Measurements from ENCODE around the gene SMYD2. TPM values are rescaled to one million over a fixed set of nuclear protein-coding genes. Genes with fewer than 3 reads are reported as not detected.

The SMYD2 gene
- total and polyA plus RNA-seq, 2 donors (not counting 3 experiments of a cell fraction or from before 2014, with no cell fraction given): 8.0 to 20.9 TPM

DNA sequence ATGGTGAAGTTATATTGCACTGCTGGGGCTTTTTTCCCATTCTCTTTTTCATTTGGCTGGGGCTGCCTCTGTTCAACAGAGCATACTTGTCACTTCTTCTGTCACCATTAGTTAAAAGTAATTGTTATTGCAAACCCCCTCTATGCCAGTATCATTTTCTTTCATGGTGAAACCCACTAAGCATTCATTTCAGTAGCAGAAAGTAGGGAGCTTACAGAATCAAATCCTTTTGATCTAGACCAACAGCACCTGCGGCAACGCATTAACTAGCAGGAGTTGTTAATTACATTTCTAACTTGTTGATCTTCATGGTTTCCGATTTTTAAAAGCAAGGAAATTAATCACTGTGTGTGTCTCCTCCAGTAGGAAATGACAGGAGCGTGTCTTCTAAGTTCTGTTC is 15.0 kb downstream of the SMYD2 start:
- no peaks in the 10 kb centered on the region for H3K9me1 ChIP-seq (replicated peaks; ENCODE audit: control insufficient read depth, extremely low read depth, insufficient read depth, low read length)
- H3K9ac ChIP-seq (replicated peaks; ENCODE audit: extremely low read depth, insufficient read depth, low read length): no peak overlapping the region
- H3K27ac ChIP-seq (ENCODE audit: insufficient read depth, low read depth, low read length): peak overlapping the region; percentile 18
- ChIA-PET POLR2A (no interaction called here), CTCF (interaction anchor here (0.8 to 3.6 kb wide), 8 partner anchors 15 to 81 kb away, joined by 3 to 24 read pairs (median 4); partner anchors contain the start of gene SMYD2)
- H3K4me2 ChIP-seq (ENCODE audit: insufficient read depth, low read length): peak overlapping the region; percentile 78
- peak overlapping the region; percentile 62 for H2AFZ ChIP-seq (ENCODE audit: low read depth, low read length)
- H3K79me2 ChIP-seq (ENCODE audit: control insufficient read depth, insufficient read depth, low read length): no peaks in the 10 kb centered on the region
- H3K27me3 ChIP-seq (ENCODE audit: control insufficient read depth in 2 of 2, insufficient read depth in 2 of 2, low read length in 2 of 2): no peaks in the 10 kb centered on the region
- peak overlapping the region in 1 of 3 experiments; percentile 33 for H3K4me3 ChIP-seq (replicated peaks in 1 of 3; ENCODE audit: insufficient read depth in 1 of 3, low read depth in 1 of 3, low read length in 3 of 3)
- DNase-seq (ENCODE audit: low read depth, low spot score) (peak; percentile 42), FAIRE-seq (peak; percentile 68)
- no peaks in the 10 kb centered on the region for H4K20me1 ChIP-seq (replicated peaks; ENCODE audit: control insufficient read depth, extremely low read depth, insufficient read depth, low read length)
- dilution Hi-C loops (cut with MboI; ENCODE audit: extremely low pct_ligation_motif_present, low sequenced_read_pairs): no loop called here
- no TSS peak for BruUV-seq (replicated peaks)
- TF ChIP-seq, protein P1, sequence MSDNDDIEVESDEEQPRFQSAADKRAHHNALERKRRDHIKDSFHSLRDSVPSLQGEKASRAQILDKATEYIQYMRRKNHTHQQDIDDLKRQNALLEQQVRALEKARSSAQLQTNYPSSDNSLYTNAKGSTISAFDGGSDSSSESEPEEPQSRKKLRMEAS (IDR thresholded peaks at IDR 0.05; ENCODE audit: insufficient read depth, insufficient read length): no peak
- TF ChIP-seq POLR2A (IDR thresholded peaks at IDR 0.05; ENCODE audit: low read depth, low read length) (no peak), GATA2 (IDR thresholded peaks at IDR 0.05; ENCODE audit: insufficient read depth, insufficient read length, low read depth, low read length) (no peak), FOS (IDR thresholded peaks at IDR 0.05; ENCODE audit: borderline replicate concordance, insufficient read depth, low read length) (peak; percentile 46), JUN (IDR thresholded peaks at IDR 0.05; ENCODE audit: borderline replicate concordance, insufficient read depth, insufficient read length, low read depth) (no peak), POLR2AphosphoS5 (IDR thresholded peaks at IDR 0.05; ENCODE audit: insufficient read depth, low read depth, low read length) (no peak)
- H3K36me3 ChIP-seq (ENCODE audit: control insufficient read depth in 2 of 2, extremely low read depth in 1 of 2, insufficient read depth in 2 of 2, low read length in 2 of 2): no peaks in the 10 kb centered on the region
- no peaks in the 10 kb centered on the region for H3K9me3 ChIP-seq (replicated peaks; ENCODE audit: control insufficient read depth, insufficient read depth, low read length)
- H3K4me1 ChIP-seq (ENCODE audit: control insufficient read depth, extremely low read depth, insufficient read depth, low read length): peaks cover 31% of the 10 kb centered on the region
- intact Hi-C loops (cut with micrococcal nuclease): no loop called here
